ENCODE results near the gene MYT1. TPM values are rescaled to one million over a fixed set of nuclear protein-coding genes. Genes with fewer than 3 reads are reported as not detected.

MYT1 gene
- total RNA-seq, 1 experiment from 2014 or later, result not detected

- ChIA-PET CTCF (no interaction called here), POLR2A (ENCODE audit: unreplicated experiment) (no interaction called here)
- Histone ChIP-seq H3F3A (ENCODE audit: insufficient read depth, low read depth) (peaks cover 6% of the 10 kb centered on the region; the same call in 1 of the 2 replicates), H2AFZ (no peak overlapping the region), H3K27ac (no peak overlapping the region), H3K27me3 (ENCODE audit: insufficient read depth, low read depth) (peaks cover 60% of the 10 kb centered on the region), H3K4me2 (no peak overlapping the region), H3K9me3 (ENCODE audit: insufficient read depth, low read depth) (peaks cover 22% of the 10 kb centered on the region), H3K4me3 (no peak overlapping the region), H3K36me3 (ENCODE audit: low read depth) (no peaks in the 10 kb centered on the region), H3K4me1 (replicated peaks; ENCODE audit: insufficient read depth) (no peaks in the 10 kb centered on the region), H3K9me2 (ENCODE audit: insufficient read depth) (no peaks in the 10 kb centered on the region), H3K79me2 (ENCODE audit: low read depth) (no peaks in the 10 kb centered on the region), H4K20me1 (ENCODE audit: insufficient read depth) (no peaks in the 10 kb centered on the region)
- TF ChIP-seq EZH2 (IDR thresholded peaks at IDR 0.05; ENCODE audit: low read depth) (no peak), CTCF (conservative IDR thresholded peaks at IDR 0.05) (no peak)
- no TSS peak for BruUV-seq (replicated peaks)
- intact Hi-C loops (cut with micrococcal nuclease; ENCODE audit: unreplicated experiment), result no loop called here
- DNase-seq, result no peak
Measured at GRCh38 chr20:64142590-64142989, 21.7 kb upstream of the MYT1 start.

- Histone ChIP-seq H3K9me3 (ENCODE audit: insufficient read depth, low read depth) (peaks cover 22% of the 10 kb centered on the region), H3K27ac (no peak overlapping the region), H2AFZ (no peak overlapping the region), H3K36me3 (ENCODE audit: low read depth) (no peaks in the 10 kb centered on the region), H3F3A (ENCODE audit: insufficient read depth, low read depth) (peaks cover 6% of the 10 kb centered on the region; the same call in 1 of the 2 replicates), H3K4me1 (replicated peaks; ENCODE audit: insufficient read depth) (no peaks in the 10 kb centered on the region), H3K79me2 (ENCODE audit: low read depth) (no peaks in the 10 kb centered on the region), H3K4me3 (no peak overlapping the region), H3K9me2 (ENCODE audit: insufficient read depth) (no peaks in the 10 kb centered on the region), H4K20me1 (ENCODE audit: insufficient read depth) (no peaks in the 10 kb centered on the region), H3K27me3 (ENCODE audit: insufficient read depth, low read depth) (peaks cover 66% of the 10 kb centered on the region), H3K4me2 (no peak overlapping the region)
- intact Hi-C loops (cut with micrococcal nuclease; ENCODE audit: unreplicated experiment), result no loop called here
- ChIA-PET CTCF (no interaction called here), POLR2A (ENCODE audit: unreplicated experiment) (no interaction called here)
- TF ChIP-seq CTCF (conservative IDR thresholded peaks at IDR 0.05) (no peak), EZH2 (IDR thresholded peaks at IDR 0.05; ENCODE audit: low read depth) (no peak)
- no peak for DNase-seq
- no TSS peak for BruUV-seq (replicated peaks)
Measured at GRCh38 chr20:64143018-64143801, 21.0 kb upstream of the MYT1 start.

- intact Hi-C loops (cut with micrococcal nuclease; ENCODE audit: unreplicated experiment), result no loop called here
- H3K9me3 ChIP-seq (ENCODE audit: insufficient read depth, low read depth), result peaks cover 22% of the 10 kb centered on the region
- no TSS peak for BruUV-seq (replicated peaks)
- no peaks in the 10 kb centered on the region for H3K36me3 ChIP-seq (ENCODE audit: low read depth)
- DNase-seq, result no peak
- peaks cover 6% of the 10 kb centered on the region; the same call in 1 of the 2 replicates for H3F3A ChIP-seq (ENCODE audit: insufficient read depth, low read depth)
- CTCF ChIA-PET, result no interaction called here
- H4K20me1 ChIP-seq (ENCODE audit: insufficient read depth), result no peaks in the 10 kb centered on the region
- H3K27ac ChIP-seq, result no peak overlapping the region
- H3K4me1 ChIP-seq (replicated peaks; ENCODE audit: insufficient read depth), result no peaks in the 10 kb centered on the region
- POLR2A ChIA-PET (ENCODE audit: unreplicated experiment), result no interaction called here
- no peaks in the 10 kb centered on the region for H3K9me2 ChIP-seq (ENCODE audit: insufficient read depth)
- no peak overlapping the region for H3K4me2 ChIP-seq
- no peak overlapping the region for H2AFZ ChIP-seq
- TF ChIP-seq CTCF (conservative IDR thresholded peaks at IDR 0.05), result no peak
- no peak for TF ChIP-seq EZH2 (IDR thresholded peaks at IDR 0.05; ENCODE audit: low read depth)
- H3K79me2 ChIP-seq (ENCODE audit: low read depth), result no peaks in the 10 kb centered on the region
- no peak overlapping the region for H3K4me3 ChIP-seq
- H3K27me3 ChIP-seq (ENCODE audit: insufficient read depth, low read depth), result peaks cover 76% of the 10 kb centered on the region
Measured at GRCh38 chr20:64144144-64144912, 19.9 kb upstream of the MYT1 start.

Measured in PC-9 (cell line).